IgD-negative memory B cell (primary cell): ENCODE measurements around the gene SCEL. TPM values are rescaled to one million over a fixed set of nuclear protein-coding genes. Genes with fewer than 3 reads are reported as not detected.

Source experiments
- H3K27ac Mint-ChIP-seq, 3 donors: one replicate each; pipeline ENCODE4 v1.8.0; 2020 to 2022; ENCODE audit warnings: mild to moderate bottlenecking in 3 of 3, mixed read lengths in 3 of 3, moderate library complexity in 1 of 3
- H3K27me3 Mint-ChIP-seq: one replicate; pipeline ENCODE4 v1.8.0; 2021; ENCODE audit warnings: mixed read lengths
- H3K36me3 Mint-ChIP-seq: one replicate; pipeline ENCODE4 v1.8.0; 2020; ENCODE audit warnings: mild to moderate bottlenecking, mixed read lengths
- H3K4me1 Mint-ChIP-seq, 3 donors: one replicate each; pipeline ENCODE4 v1.8.0; 2020 to 2022; ENCODE audit warnings: mixed read lengths in 3 of 3, mild to moderate bottlenecking in 1 of 3
- H3K4me3 Mint-ChIP-seq, 4 donors: one replicate each; pipeline ENCODE4 v1.8.0; 2020 to 2022; ENCODE audit warnings: mild to moderate bottlenecking in 4 of 4, mixed read lengths in 4 of 4, moderate library complexity in 3 of 4
- H3K9me3 Mint-ChIP-seq, 3 donors: one replicate each; pipeline ENCODE4 v1.8.0; 2020 to 2021; ENCODE audit warnings: mixed read lengths in 3 of 3, mild to moderate bottlenecking in 1 of 3
- polyA plus RNA-seq: library from polyadenylated mRNA; unstranded; fragments of 300-500 nt; fragmentation: Illumina TruSeq; gene quantifications from one replicate; pipeline ENCODE4 v1.2.3, GENCODE V29; 2021

The SCEL gene, protein sequence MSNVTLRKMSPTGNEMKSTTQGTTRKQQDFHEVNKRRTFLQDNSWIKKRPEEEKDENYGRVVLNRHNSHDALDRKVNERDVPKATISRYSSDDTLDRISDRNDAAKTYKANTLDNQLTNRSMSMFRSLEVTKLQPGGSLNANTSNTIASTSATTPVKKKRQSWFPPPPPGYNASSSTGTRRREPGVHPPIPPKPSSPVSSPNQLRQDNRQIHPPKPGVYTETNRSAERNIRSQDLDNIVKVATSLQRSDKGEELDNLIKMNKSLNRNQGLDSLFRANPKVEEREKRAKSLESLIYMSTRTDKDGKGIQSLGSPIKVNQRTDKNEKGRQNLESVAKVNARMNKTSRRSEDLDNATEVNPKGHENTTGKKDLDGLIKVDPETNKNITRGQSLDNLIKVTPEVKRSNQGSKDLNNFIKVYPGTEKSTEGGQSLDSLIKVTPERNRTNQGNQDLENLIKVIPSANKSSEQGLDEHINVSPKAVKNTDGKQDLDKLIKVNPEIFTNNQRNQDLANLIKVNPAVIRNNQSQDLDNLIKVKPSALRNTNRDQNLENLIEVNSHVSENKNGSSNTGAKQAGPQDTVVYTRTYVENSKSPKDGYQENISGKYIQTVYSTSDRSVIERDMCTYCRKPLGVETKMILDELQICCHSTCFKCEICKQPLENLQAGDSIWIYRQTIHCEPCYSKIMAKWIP
- polyA plus RNA-seq, result not detected

DNA sequence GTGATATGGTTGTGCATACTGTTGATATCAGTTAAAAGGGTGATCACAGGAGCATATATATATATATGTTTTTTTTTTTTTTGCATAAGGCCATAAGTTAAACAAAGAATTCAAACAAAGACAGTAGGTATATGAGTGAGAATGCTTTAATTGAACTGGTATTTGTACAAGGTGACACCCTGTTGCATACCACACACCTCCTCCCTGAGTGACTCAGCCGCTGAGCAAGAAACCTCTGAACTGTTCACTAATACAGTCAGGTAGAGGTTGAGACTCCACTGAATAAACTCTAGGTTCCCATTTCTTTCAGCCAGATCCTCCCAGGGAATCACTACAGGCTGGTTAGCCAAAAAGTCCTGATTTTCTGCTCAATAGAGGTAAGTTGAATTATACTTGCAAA, at the start of gene SCEL:
TSS of gene SCEL (plus strand) at position 259 of the 400 bp plus-strand sequence. CDS start 20,170 bp downstream, outside the sequence.
- peaks cover 13% of the 10 kb centered on the region for H3K27me3 Mint-ChIP-seq
- H3K27ac Mint-ChIP-seq, result no peak within 1 kb of the TSS
- H3K4me3 Mint-ChIP-seq, result no peak within 1 kb of the TSS
- no peaks in the 10 kb centered on the region for H3K9me3 Mint-ChIP-seq
- no peaks in the 10 kb centered on the region for H3K4me1 Mint-ChIP-seq
- H3K36me3 Mint-ChIP-seq, result peaks cover 3% of the 10 kb centered on the region

DNA sequence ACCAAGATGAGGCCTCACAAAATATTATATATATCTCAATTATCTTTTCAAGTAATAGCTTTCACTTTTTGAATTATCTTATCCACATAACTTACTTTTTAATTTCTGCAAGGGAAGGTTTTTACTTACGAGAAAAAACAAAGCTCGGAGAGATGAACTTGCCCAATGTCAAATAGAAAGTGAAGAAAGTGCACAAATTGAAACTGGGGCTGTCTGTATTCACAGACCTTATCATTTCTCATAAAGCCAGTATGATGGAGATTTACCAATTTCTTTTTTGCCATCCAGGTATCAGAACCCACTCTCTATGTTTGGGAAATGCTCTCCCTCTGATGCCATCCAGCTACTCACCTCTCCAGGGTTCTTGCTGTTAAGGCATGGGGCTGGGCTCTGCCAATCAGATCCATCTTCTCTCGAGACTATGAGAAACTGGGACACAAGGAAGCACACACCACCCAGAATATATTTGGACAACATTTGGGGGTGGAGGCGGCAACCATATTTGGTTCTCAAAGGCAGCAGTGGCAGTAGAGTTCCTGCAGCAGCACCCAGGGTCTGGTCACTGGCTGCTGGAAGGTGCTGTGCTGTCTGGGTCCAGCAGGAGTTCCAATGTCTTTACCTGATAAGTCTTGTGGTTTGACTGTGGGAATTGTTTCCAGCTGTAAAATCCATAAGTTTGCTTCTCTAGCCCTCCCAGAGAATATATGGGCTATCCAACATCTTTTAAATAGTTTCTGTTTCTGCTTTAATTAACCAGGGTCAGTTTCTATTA, 45.8 kb upstream of the SCEL start:
- peaks cover 3% of the 10 kb centered on the region for H3K27me3 Mint-ChIP-seq
- no peak overlapping the region for H3K27ac Mint-ChIP-seq
- H3K9me3 Mint-ChIP-seq, result peaks cover 0 to 3% (median 0%) of the 10 kb centered on the region in 3 donors
- no peak overlapping the region for H3K4me3 Mint-ChIP-seq
- H3K36me3 Mint-ChIP-seq, result no peaks in the 10 kb centered on the region
- peaks cover 0 to 2% (median 0%) of the 10 kb centered on the region in 3 donors for H3K4me1 Mint-ChIP-seq

DNA sequence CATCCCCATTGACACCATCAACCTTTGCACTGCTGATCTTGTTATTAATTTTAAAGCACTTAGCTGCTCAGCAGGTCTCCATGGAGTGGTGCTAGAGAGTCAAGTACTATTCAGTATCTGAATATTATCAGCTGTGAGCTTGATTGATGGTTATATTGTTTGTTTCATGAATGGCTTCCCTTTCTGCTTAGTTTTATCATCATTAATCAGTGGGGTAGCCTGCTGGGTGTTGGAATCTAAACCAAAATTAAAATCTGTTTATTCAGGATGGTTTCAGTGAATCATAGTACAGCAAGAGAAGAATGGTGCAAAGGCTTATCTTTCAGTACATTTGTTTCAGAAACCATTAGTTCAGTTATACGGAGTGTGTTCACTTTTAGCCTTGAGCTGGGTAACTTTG, 42.5 kb upstream of the SCEL start:
- no peaks in the 10 kb centered on the region for H3K9me3 Mint-ChIP-seq
- H3K36me3 Mint-ChIP-seq, result peaks cover under 1% of the 10 kb centered on the region
- no peak overlapping the region for H3K27ac Mint-ChIP-seq
- H3K4me3 Mint-ChIP-seq, result no peak overlapping the region
- no peaks in the 10 kb centered on the region for H3K4me1 Mint-ChIP-seq
- peaks cover 3% of the 10 kb centered on the region for H3K27me3 Mint-ChIP-seq

DNA sequence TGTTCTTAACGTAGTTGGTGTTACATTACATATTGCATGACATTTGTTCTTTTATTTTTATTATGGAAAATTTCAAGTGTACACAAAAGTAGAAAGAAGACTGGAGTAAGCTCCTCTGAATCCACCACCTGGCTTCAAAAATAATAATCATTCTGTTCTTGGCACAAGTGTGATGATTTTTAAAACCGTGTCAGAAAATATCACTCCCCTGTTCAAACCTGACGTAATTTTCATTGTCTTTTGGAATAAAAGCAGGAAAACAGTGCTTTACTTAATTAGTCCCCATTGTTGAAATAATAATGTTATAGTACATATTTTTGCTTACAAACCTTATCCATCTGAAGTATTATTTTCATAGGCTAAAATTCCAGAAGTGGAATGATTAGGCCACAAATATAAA, 41.3 kb upstream of the SCEL start:
- peaks cover 2% of the 10 kb centered on the region for H3K36me3 Mint-ChIP-seq
- H3K4me1 Mint-ChIP-seq, result no peaks in the 10 kb centered on the region
- no peak overlapping the region for H3K27ac Mint-ChIP-seq
- peaks cover 3% of the 10 kb centered on the region for H3K27me3 Mint-ChIP-seq
- no peaks in the 10 kb centered on the region for H3K9me3 Mint-ChIP-seq
- no peak overlapping the region for H3K4me3 Mint-ChIP-seq

DNA sequence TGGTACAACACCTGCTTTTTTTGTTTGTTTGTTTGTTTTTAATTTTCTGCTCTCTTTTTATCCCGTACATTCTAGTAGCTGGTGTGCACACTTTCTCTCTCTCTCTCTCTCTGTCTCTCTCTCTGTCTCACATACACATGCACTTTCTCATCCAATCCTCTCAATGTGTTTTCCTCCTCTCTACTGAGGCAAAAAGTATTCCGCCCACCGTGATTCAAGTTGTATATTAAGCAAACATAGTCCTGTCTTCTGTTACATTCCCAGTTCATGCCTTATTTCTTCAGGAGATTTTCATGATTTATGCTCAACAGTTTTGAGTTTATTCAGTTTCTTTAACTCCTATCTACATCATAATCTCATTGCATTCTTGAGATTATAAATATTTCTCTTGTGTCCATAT, 38.2 kb upstream of the SCEL start:
- Mint-ChIP-seq H3K9me3 (no peaks in the 10 kb centered on the region), H3K36me3 (peaks cover 2% of the 10 kb centered on the region), H3K4me1 (peaks cover 6 to 10% (median 6%) of the 10 kb centered on the region in 3 donors), H3K27me3 (peaks cover 12% of the 10 kb centered on the region), H3K27ac (peak overlapping the region in 1 of 3 donors; percentile 12), H3K4me3 (no peak overlapping the region)

DNA sequence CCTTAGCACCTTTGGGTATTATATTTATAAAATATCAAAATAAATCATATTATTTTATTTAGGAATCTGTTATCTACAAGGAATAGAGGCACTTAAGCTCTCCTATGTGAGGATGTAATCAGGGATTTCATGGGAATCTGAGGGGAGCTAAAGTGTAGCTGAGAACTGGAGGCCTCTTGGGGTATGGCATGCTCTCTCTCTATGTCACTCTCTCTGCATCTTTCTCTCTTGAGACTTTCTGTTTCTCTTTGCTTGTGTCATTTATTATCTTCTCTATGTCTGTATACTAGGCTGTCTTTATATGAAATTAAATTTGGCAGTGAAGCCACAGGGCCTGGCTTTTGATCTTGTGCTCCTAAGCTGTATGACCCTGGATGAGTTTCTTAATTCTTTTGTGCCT, 37.7 kb upstream of the SCEL start:
- Mint-ChIP-seq H3K4me1 (peaks cover 8 to 12% (median 8%) of the 10 kb centered on the region in 3 donors), H3K27me3 (peaks cover 14% of the 10 kb centered on the region), H3K27ac (no peak overlapping the region), H3K4me3 (no peak overlapping the region), H3K9me3 (no peaks in the 10 kb centered on the region), H3K36me3 (peaks cover 2% of the 10 kb centered on the region)

DNA sequence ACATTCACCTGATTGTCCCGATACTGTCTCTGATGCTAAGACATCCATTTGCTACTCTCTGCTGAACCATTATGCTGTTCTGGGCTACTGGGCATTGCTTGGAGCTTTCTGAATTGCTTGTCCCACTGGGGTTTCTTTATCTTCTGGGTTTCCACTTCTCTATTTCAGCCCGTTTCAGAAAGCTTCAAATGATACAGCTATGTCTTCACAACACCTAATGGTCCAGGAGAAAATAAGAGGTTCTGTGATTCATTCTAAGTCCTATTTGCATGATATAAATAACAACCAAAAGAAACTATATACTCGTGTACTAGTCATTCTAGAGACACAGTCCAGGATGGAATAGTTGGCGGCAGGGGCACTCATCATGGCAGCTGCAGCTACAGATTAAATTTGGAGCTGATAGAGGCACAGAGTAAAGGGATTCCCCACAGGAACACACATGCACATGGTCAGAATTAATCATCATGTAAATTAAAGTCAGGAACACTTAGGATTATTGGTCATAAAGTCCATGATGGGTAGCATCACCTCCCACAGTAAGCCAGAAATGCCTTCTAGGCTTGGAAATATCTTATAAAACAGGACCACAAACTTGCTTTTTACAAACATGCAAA, 33.3 kb upstream of the SCEL start:
- Mint-ChIP-seq H3K4me1 (peaks cover 11 to 23% (median 18%) of the 10 kb centered on the region in 3 donors), H3K4me3 (peak overlapping the region in 2 of 4 donors; percentile 0 to 38), H3K9me3 (no peaks in the 10 kb centered on the region), H3K27me3 (peaks cover 19% of the 10 kb centered on the region), H3K27ac (peak overlapping the region in 1 of 3 donors; percentile 3), H3K36me3 (peaks cover 2% of the 10 kb centered on the region)

DNA sequence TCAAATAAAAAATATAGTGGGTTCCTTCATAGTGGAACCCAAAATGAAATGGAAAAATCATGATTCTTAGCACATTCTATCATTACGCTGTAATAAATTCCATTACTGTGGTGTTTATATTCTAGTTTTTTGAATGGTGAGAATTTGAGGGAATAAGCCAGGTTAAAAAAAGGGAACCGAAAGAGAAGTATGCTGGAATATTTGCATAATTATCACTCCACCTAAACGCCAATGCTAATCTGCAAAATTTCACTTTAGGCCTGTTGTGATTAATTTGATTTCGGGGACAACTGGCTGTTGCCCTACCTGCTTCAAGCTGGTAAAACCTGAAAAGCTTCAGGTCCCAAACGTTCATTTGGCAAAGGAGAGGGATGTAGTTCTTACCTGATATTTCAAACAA, 32.1 kb upstream of the SCEL start:
- Mint-ChIP-seq H3K4me3 (peak overlapping the region in 1 of 4 donors; percentile 28), H3K27ac (peak overlapping the region in 2 of 3 donors; percentile 10 to 50), H3K36me3 (no peaks in the 10 kb centered on the region)

DNA sequence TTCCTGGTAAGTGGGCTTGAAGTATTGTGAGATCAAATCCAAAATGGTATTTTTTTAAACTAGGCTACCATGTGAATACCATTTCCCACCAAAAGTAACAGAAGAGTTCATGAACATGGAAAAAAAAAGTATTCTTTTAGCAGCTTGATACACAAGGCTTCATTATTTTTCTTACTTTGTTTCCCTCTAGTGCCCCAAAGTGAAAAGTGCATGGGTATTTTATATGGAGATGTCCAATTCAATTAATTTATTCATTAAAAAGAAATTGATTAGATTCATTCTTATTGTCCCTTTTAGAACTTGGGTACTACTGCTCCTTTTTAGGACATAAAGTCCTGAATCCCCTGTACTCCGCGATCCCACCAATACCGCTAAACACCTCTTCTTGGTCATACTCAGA, 28.6 kb upstream of the SCEL start:
- Mint-ChIP-seq H3K4me1 (peaks cover 9 to 18% (median 17%) of the 10 kb centered on the region in 3 donors), H3K9me3 (no peaks in the 10 kb centered on the region), H3K36me3 (no peaks in the 10 kb centered on the region), H3K4me3 (no peak overlapping the region), H3K27ac (no peak overlapping the region), H3K27me3 (peaks cover 12% of the 10 kb centered on the region)

More for the DNA sequence above, 32.1 kb upstream of the SCEL start:
- no peaks in the 10 kb centered on the region for H3K9me3 Mint-ChIP-seq
- peaks cover 19% of the 10 kb centered on the region for H3K27me3 Mint-ChIP-seq
- peaks cover 11 to 23% (median 18%) of the 10 kb centered on the region in 3 donors for H3K4me1 Mint-ChIP-seq

DNA sequence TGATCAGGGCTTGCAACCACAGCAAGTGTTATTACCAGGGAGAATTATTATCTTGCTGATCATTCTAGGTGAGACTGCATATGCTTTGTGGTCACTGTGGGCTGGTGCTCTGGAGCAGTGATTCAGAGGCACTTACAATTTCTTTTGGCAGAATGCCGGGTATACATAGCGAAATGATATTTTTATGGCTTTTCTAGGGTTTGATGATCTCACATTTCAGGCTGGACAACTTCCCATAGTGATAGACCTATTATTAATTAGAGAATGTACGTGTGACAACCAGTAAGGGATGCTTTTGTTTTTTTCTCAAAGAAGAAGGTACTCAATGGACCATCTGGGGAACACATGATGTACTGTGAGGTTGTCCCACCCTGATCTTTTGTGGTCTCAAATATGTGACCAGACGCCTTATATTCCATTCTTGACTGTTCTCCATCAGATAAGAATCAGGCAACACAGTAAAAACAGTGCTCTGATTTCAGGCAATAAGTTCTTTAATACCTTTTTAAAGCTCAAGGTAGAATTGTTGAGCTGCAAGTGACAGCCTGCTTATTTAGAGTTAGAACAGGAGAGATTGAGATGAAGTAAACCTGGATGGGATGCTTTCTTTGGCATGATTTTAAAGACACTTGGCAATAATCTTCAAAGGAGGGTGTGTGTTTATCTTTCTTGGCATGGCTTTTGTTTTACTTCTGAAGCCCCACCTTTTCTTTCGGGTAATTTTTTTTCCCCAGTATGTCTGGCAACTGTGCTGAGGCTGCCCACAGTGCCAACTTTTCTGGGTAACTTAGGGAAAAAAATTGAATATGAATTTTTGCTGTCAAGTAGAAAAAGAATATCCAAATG, 27.4 kb upstream of the SCEL start:
- Mint-ChIP-seq H3K9me3 (no peaks in the 10 kb centered on the region), H3K4me1 (peaks cover 3 to 10% (median 8%) of the 10 kb centered on the region in 3 donors), H3K27me3 (peaks cover 5% of the 10 kb centered on the region), H3K27ac (no peak overlapping the region), H3K36me3 (no peaks in the 10 kb centered on the region), H3K4me3 (no peak overlapping the region)

DNA sequence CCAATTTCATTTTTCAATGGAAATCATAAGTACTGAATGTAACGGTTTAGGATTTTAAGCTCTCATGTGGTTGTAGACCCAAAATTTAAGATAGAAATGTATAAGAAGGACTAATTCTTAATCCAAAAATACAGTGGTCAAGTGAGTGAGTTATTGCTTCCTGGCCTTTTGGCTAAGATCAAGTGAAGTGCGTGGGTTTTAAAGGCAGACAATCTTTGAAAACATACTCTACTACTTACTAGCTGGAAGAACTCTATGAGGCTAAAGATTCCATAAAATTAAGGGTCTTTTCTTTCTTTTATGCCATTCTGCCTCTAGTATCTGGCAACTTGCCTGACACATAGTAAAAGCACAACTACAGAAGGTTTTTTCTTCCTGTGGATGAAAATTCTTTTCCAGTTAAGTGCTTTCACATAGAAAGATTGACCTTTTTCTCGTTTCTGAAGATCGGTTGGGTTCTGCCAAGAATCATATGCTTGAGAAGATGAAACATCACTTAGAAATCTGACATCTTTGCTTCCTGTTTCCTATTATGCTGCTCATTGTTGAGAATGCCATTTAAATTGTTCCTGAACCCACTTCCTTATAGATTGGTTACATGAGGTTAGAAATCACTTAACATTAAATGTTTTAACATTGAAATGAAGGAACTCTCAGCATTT, 26.4 kb upstream of the SCEL start:
- H3K27ac Mint-ChIP-seq, result no peak overlapping the region
- H3K36me3 Mint-ChIP-seq, result no peaks in the 10 kb centered on the region
- no peaks in the 10 kb centered on the region for H3K9me3 Mint-ChIP-seq
- no peak overlapping the region for H3K4me3 Mint-ChIP-seq
- H3K4me1 Mint-ChIP-seq, result peaks cover 6 to 8% (median 7%) of the 10 kb centered on the region in 3 donors
- peaks cover 4% of the 10 kb centered on the region for H3K27me3 Mint-ChIP-seq

DNA sequence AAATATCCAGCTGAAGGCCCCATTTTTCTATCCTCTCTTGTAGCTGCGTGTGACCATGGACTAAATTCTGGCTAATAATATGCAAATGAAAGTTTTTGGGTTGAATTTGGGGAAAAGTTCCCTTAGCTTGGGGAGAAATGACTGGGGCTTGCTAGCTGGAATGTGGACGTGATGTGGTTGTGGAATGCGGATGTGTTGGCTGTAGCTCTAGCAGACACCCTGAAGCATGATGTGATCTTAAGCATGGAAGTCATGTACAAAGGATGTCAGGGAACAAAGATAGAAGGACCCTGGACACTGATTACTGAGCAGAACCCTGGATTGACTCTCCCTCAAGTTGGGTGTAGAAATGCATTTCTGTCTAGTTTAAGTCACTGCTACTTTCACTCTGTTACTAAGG, 25.4 kb upstream of the SCEL start:
- Mint-ChIP-seq H3K9me3 (no peaks in the 10 kb centered on the region), H3K27me3 (peaks cover 4% of the 10 kb centered on the region), H3K4me3 (no peak overlapping the region), H3K36me3 (no peaks in the 10 kb centered on the region), H3K4me1 (peaks cover 12 to 16% (median 13%) of the 10 kb centered on the region in 3 donors), H3K27ac (no peak overlapping the region)

DNA sequence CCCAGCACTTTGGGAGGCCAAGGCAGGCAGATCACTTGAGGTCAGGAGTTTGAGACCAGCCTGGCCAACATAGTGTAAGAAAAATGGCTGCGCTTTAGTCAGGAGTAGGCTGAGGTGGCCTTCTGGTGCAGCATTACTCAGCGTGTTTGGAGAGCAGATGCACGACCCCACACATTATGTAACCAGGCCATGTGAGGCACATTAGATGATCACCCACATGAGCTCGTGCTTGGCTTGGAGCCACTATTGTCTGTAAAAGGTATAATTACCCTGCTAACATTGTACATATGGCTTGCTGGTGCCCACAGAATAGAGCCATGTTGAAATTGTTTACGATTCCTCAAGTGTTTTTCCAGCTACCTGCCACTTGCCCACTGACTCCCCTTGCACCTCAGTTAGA, 24.0 kb upstream of the SCEL start:
- Mint-ChIP-seq H3K27me3 (peaks cover 2% of the 10 kb centered on the region), H3K4me1 (peaks cover 13 to 20% (median 14%) of the 10 kb centered on the region in 3 donors), H3K4me3 (no peak overlapping the region), H3K36me3 (no peaks in the 10 kb centered on the region), H3K27ac (peak overlapping the region in 1 of 3 donors; percentile 37), H3K9me3 (no peaks in the 10 kb centered on the region)
